ENCODE results near the gene CCDC85C. TPM values are rescaled to one million over a fixed set of nuclear protein-coding genes. Genes with fewer than 3 reads are reported as not detected.

The CCDC85C gene
- total and polyA plus RNA-seq, 9 donors = 2.1 to 28.4 (median 13.1) TPM

DNA sequence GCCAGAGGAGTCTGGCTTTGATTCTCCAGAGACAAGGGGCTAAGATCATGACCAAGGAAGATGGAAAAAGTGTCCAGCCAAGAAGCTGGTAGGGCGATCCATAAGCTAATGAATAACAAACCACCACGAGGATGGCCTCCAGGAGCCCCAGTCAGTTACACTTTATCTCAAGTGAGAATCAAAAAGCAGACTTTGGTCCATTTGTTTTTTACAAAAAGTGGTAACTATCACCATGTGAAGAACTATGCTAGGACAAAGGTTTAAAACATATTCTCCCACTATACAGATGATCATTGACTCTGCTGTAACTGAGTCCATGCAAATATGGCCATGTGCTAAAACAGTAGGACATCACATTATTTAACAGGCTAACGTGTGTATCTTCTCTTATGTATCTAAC lies 137.2 kb downstream of the CCDC85C start:
- Histone ChIP-seq H3K9me3 (no peaks in the 10 kb centered on the region), H3K4me1 (ENCODE audit: insufficient read depth) (peaks cover 4% of the 10 kb centered on the region), H3K36me3 (no peaks in the 10 kb centered on the region), H3K27me3 (no peaks in the 10 kb centered on the region), H3K27ac (no peak overlapping the region), H3K4me3 (no peak overlapping the region)
- intact Hi-C loops (cut with DNase I) = no loop called here
- no peak for DNase-seq
- no peak for TF ChIP-seq EP300 (IDR thresholded peaks at IDR 0.05)
- 87 to 94% (median 90%) methylated on average over 3 of the region's 3 CpGs for WGBS, 3 donors

DNA sequence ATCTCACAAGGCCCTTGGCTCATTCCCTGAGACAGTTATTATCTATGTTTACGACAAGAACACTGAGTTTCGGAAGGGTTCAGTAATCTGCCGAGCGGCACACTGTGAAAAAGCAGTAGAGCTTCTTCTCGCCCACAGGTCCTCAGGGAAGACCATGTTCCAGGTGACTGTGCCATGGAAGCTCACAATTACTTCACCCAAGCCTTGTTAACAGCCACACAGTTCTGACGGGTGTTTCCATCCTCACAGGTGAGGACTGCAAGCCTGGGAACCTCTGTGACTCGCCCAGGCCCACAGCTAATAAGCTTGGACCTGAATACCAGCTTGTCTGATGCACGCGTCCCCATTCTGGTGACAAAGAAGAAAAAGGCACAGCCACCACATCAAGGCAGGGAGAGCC lies 138.7 kb downstream of the CCDC85C start:
- no peaks in the 10 kb centered on the region for H3K9me3 ChIP-seq
- no peak overlapping the region for H3K4me3 ChIP-seq
- intact Hi-C loops (cut with DNase I) = no loop called here
- no peaks in the 10 kb centered on the region for H3K36me3 ChIP-seq
- peaks cover 5% of the 10 kb centered on the region for H3K4me1 ChIP-seq (ENCODE audit: insufficient read depth)
- no peak overlapping the region for H3K27ac ChIP-seq
- WGBS, 3 donors = 77 to 87% (median 81%) methylated on average over 9 of the region's 9 CpGs
- DNase-seq = no peak
- TF ChIP-seq POLR2A (IDR thresholded peaks at IDR 0.05) (no peak), EP300 (IDR thresholded peaks at IDR 0.05) (no peak)
- TF ChIP-seq, protein P1, sequence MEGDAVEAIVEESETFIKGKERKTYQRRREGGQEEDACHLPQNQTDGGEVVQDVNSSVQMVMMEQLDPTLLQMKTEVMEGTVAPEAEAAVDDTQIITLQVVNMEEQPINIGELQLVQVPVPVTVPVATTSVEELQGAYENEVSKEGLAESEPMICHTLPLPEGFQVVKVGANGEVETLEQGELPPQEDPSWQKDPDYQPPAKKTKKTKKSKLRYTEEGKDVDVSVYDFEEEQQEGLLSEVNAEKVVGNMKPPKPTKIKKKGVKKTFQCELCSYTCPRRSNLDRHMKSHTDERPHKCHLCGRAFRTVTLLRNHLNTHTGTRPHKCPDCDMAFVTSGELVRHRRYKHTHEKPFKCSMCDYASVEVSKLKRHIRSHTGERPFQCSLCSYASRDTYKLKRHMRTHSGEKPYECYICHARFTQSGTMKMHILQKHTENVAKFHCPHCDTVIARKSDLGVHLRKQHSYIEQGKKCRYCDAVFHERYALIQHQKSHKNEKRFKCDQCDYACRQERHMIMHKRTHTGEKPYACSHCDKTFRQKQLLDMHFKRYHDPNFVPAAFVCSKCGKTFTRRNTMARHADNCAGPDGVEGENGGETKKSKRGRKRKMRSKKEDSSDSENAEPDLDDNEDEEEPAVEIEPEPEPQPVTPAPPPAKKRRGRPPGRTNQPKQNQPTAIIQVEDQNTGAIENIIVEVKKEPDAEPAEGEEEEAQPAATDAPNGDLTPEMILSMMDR (IDR thresholded peaks at IDR 0.05) = no peak
- H3K27me3 ChIP-seq = no peaks in the 10 kb centered on the region

DNA sequence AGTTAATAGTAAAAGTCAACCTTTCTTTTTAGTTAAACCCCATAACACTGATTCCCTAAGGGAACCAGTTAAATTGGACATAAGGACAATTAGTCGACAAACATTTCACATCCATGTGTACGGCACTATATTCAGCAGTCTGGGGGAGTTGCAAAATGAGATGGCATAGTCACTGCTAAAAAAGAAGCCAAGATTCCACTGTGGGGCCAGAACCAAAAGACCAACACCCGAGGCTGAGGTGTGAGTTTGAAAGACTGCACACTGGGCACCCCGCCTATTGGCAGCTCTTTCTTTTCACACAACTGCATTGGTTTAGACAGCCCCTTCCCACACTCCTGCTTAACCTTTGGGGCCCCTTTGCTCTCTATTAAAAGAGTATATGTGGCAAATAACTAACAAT lies 140.0 kb downstream of the CCDC85C start:
- H3K9me3 ChIP-seq = no peaks in the 10 kb centered on the region
- intact Hi-C loops (cut with DNase I) = no loop called here
- no peaks in the 10 kb centered on the region for H3K36me3 ChIP-seq
- H3K27ac ChIP-seq = no peak overlapping the region
- no peak overlapping the region for H3K4me3 ChIP-seq
- no peaks in the 10 kb centered on the region for H3K27me3 ChIP-seq
- DNase-seq = no peak
- TF ChIP-seq, protein P1 (IDR thresholded peaks at IDR 0.05) = no peak
- TF ChIP-seq POLR2A (IDR thresholded peaks at IDR 0.05) (no peak), EP300 (IDR thresholded peaks at IDR 0.05) (no peak)
- peaks cover 11% of the 10 kb centered on the region for H3K4me1 ChIP-seq (ENCODE audit: insufficient read depth)
- 81 to 87% (median 82%) methylated on average over 4 of the region's 4 CpGs for WGBS, 3 donors

DNA sequence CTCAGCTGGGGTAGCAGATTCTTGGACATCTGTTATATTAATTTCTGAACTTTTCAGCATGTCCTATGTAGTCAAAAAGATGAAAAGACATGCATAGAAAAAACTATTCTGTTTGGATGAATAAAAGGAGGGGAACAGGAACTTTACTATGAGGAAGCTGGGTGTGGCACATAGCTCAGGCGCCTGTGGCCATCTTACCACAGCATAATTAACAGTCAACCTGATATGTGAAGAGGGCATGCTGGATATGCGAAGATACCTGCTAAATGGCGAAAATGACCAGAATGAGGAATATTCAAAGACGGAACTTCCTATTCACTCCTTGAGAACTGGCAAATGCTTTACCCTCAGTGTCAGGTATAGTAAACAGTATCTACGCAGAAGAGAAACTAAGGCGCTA lies 141.8 kb downstream of the CCDC85C start:
- Histone ChIP-seq H3K4me1 (ENCODE audit: insufficient read depth) (peaks cover 8% of the 10 kb centered on the region), H3K27ac (no peak overlapping the region), H3K36me3 (no peaks in the 10 kb centered on the region), H3K27me3 (no peaks in the 10 kb centered on the region), H3K4me3 (no peak overlapping the region), H3K9me3 (no peaks in the 10 kb centered on the region)
- intact Hi-C loops (cut with DNase I) = no loop called here
- DNase-seq = no peak
- TF ChIP-seq, protein P1 (IDR thresholded peaks at IDR 0.05) = no peak
- TF ChIP-seq EP300 (IDR thresholded peaks at IDR 0.05) (no peak), POLR2A (IDR thresholded peaks at IDR 0.05) (no peak)
- 65 to 73% (median 71%) methylated on average over 6 of the region's 6 CpGs for WGBS, 3 donors

DNA sequence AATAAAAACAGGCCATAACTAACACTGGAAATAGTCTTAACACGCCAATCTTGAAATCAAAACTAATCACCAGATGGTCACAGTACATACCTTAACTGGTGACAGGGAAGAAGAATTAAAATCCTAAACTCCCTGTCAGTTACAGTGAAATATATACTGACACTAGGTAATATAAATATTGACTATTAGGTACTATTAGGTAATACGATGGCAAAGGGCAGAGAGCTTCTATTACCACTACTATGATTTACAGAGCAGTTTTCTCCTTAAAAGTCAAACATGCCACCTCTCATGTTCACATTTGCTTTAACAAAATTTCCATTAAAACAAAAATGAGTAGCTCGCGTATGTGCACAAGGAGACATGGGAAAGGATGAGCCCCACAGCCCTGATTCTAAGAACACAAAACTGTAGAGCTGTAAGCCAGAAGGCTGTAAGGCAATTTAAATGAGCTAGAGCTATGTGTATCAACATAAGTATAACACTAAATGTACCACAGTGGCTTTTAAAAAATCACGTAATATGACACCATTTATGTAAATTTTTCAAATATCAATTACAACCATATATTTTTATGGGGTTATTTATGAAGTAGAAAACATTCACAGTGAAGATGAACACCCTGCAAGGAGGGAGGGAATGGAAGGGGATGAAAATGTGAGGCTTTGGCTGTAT lies 142.5 kb downstream of the CCDC85C start:
- H3K27me3 ChIP-seq = no peaks in the 10 kb centered on the region
- TF ChIP-seq POLR2A (IDR thresholded peaks at IDR 0.05) = no peak
- H3K36me3 ChIP-seq = no peaks in the 10 kb centered on the region
- H3K27ac ChIP-seq = no peak overlapping the region
- intact Hi-C loops (cut with DNase I) = no loop called here
- 93 to 97% (median 95%) methylated on average over 5 of the region's 5 CpGs for WGBS, 3 donors
- no peaks in the 10 kb centered on the region for H3K9me3 ChIP-seq
- DNase-seq = no peak
- H3K4me1 ChIP-seq (ENCODE audit: insufficient read depth) = peaks cover 8% of the 10 kb centered on the region
- no peak overlapping the region for H3K4me3 ChIP-seq

Data from ovary (tissue), 9 donors.